Choroid plexus epithelial cell (primary cell): ENCODE measurements around the gene DAW1.

ENCODE experiments used
- DNase-seq: peaks from one replicate; pipeline ENCODE4 v3.0.0-alpha.2; 2010; ENCODE audit warnings: low read depth
- H3K4me3 ChIP-seq: 2 replicates; pipeline ENCODE4 v1.5.1; 2011; ENCODE audit warnings: low read depth, mild to moderate bottlenecking, control low read depth, low read length, moderate library complexity
- TF ChIP-seq, protein P1 (sequence below): conservative IDR thresholded peaks from 2 replicates; pipeline ENCODE4 v1.5.1; 2011; ENCODE audit warnings: low read depth, mild to moderate bottlenecking, control low read depth, inconsistent platforms, low read length, moderate library complexity

The DAW1 gene

GRCh38 chr2:227973241-227973640 is 101.8 kb downstream of the DAW1 start:
- DNase-seq, result no peak
- H3K4me3 ChIP-seq, result no peak overlapping the region
- TF ChIP-seq, protein P1, sequence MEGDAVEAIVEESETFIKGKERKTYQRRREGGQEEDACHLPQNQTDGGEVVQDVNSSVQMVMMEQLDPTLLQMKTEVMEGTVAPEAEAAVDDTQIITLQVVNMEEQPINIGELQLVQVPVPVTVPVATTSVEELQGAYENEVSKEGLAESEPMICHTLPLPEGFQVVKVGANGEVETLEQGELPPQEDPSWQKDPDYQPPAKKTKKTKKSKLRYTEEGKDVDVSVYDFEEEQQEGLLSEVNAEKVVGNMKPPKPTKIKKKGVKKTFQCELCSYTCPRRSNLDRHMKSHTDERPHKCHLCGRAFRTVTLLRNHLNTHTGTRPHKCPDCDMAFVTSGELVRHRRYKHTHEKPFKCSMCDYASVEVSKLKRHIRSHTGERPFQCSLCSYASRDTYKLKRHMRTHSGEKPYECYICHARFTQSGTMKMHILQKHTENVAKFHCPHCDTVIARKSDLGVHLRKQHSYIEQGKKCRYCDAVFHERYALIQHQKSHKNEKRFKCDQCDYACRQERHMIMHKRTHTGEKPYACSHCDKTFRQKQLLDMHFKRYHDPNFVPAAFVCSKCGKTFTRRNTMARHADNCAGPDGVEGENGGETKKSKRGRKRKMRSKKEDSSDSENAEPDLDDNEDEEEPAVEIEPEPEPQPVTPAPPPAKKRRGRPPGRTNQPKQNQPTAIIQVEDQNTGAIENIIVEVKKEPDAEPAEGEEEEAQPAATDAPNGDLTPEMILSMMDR, result no peak
